RWPE2 (cell line): ENCODE results near the gene MYO6.

Experiments used
- ATAC-seq: fragments of 200-7000 bp; cut with Tn5 transposase; 3 replicates; pipeline ENCODE4 v1.9.1; 2021; ENCODE audit warnings: low read depth
- DNase-seq: peaks from one replicate; pipeline ENCODE4 v3.0.0-alpha.2; 2020; ENCODE audit warnings: low spot score
- H3K27ac ChIP-seq: fragments of 450-650 bp; 2 replicates; pipeline ENCODE4 v1.5.1; 2017; ENCODE audit warnings: mild to moderate bottlenecking; ENCODE audit not compliant: poor library complexity, severe bottlenecking
- H3K27me3 ChIP-seq: fragments of 250-450 bp; sonication (Bioruptor Pico); 2 replicates; pipeline ENCODE4 v1.5.1; 2021; ENCODE audit warnings: mild to moderate bottlenecking, moderate library complexity; ENCODE audit not compliant: insufficient read depth, poor library complexity, severe bottlenecking
- H3K36me3 ChIP-seq: fragments of 250-450 bp; sonication (Bioruptor Pico); 2 replicates; pipeline ENCODE4 v1.5.1; 2020; ENCODE audit warnings: low read depth, mild to moderate bottlenecking, moderate library complexity
- H3K4me1 ChIP-seq: fragments of 250-450 bp; sonication (Bioruptor Pico); 2 replicates; pipeline ENCODE4 v1.5.1; 2021; ENCODE audit warnings: mild to moderate bottlenecking, moderate library complexity; ENCODE audit not compliant: insufficient read depth, poor library complexity, severe bottlenecking
- H3K4me3 ChIP-seq: fragments of 250-450 bp; sonication (Bioruptor Pico); 2 replicates; pipeline ENCODE4 v1.5.1; 2021; ENCODE audit warnings: mild to moderate bottlenecking, moderate library complexity; ENCODE audit not compliant: severe bottlenecking
- H3K9me3 ChIP-seq: fragments of 250-450 bp; sonication (Bioruptor Pico); 2 replicates; pipeline ENCODE4 v1.5.1; 2021; ENCODE audit warnings: mild to moderate bottlenecking, moderate library complexity; ENCODE audit not compliant: severe bottlenecking
- CTCF ChIP-seq: fragments of 450-650 bp; IDR thresholded peaks from one replicate; pipeline ENCODE4 v1.5.1; 2017; ENCODE audit warnings: mild to moderate bottlenecking, moderate library complexity; ENCODE audit not compliant: poor library complexity, severe bottlenecking

Gene MYO6

GRCh38 chr6:75824160-75824559 lies 75.1 kb downstream of the MYO6 start:
- no peak for TF ChIP-seq CTCF
- DNase-seq (no peak), ATAC-seq (no peak)
- H3K4me3 ChIP-seq: no peak overlapping the region
- H3K27ac ChIP-seq: no peak overlapping the region
- H3K9me3 ChIP-seq: no peaks in the 10 kb centered on the region
- no peaks in the 10 kb centered on the region for H3K4me1 ChIP-seq
- peaks cover 3% of the 10 kb centered on the region; the same call in 1 of the 2 replicates for H3K36me3 ChIP-seq
- H3K27me3 ChIP-seq: no peaks in the 10 kb centered on the region

GRCh38 chr6:75827163-75827562 lies 78.1 kb downstream of the MYO6 start:
- Histone ChIP-seq H3K27me3 (no peaks in the 10 kb centered on the region), H3K27ac (no peak overlapping the region), H3K36me3 (no peaks in the 10 kb centered on the region; the same call in 1 of the 2 replicates), H3K4me1 (peaks cover 10% of the 10 kb centered on the region), H3K9me3 (no peaks in the 10 kb centered on the region), H3K4me3 (no peak overlapping the region)
- DNase-seq (no peak), ATAC-seq (no peak)
- no peak for TF ChIP-seq CTCF

- Histone ChIP-seq H3K27me3 (no peaks in the 10 kb centered on the region), H3K27ac (no peak overlapping the region), H3K4me3 (no peak overlapping the region), H3K9me3 (no peaks in the 10 kb centered on the region), H3K36me3 (peaks cover 12% of the 10 kb centered on the region), H3K4me1 (peaks cover 10% of the 10 kb centered on the region)
- no peak for DNase-seq
- TF ChIP-seq CTCF: no peak
- peak; percentile 52 for ATAC-seq
Observed at GRCh38 chr6:75830959-75831885, 82.2 kb downstream of the MYO6 start.

- Histone ChIP-seq H3K27me3 (no peaks in the 10 kb centered on the region), H3K4me1 (peaks cover 10% of the 10 kb centered on the region), H3K36me3 (peaks cover 12% of the 10 kb centered on the region), H3K9me3 (no peaks in the 10 kb centered on the region), H3K4me3 (no peak overlapping the region), H3K27ac (no peak overlapping the region)
- no peak for DNase-seq
- no peak for TF ChIP-seq CTCF
- ATAC-seq: no peak
Observed at GRCh38 chr6:75834447-75834846, 85.4 kb downstream of the MYO6 start.

- DNase-seq (no peak), ATAC-seq (no peak)
- Histone ChIP-seq H3K4me3 (no peak overlapping the region), H3K36me3 (peaks cover 10% of the 10 kb centered on the region), H3K4me1 (no peaks in the 10 kb centered on the region), H3K27me3 (no peaks in the 10 kb centered on the region), H3K9me3 (no peaks in the 10 kb centered on the region), H3K27ac (no peak overlapping the region)
- TF ChIP-seq CTCF: no peak
Observed at GRCh38 chr6:75842191-75842590, 93.2 kb downstream of the MYO6 start.
